Hepatocyte (in vitro differentiated cells): Measurements from ENCODE around the gene XYLT1. TPM values are rescaled to one million over a fixed set of nuclear protein-coding genes. Genes with fewer than 3 reads are reported as not detected.
A peak's percentile ranks its signal among the peaks of the same experiment; 100 is the strongest.

Source experiments
- DNase-seq: peaks from one replicate; pipeline ENCODE4 v3.0.0-alpha.2; 2016; ENCODE audit warnings: low spot score
- H2AFZ ChIP-seq: fragments of 200-600 bp; sonication (generic); 2 replicates; pipeline ENCODE4 v1.6.0; 2016; ENCODE audit warnings: antibody characterized with exemption, mild to moderate bottlenecking
- H3K27ac ChIP-seq: fragments of 200-600 bp; sonication (generic); 2 replicates; pipeline ENCODE4 v1.5.1; 2016; ENCODE audit warnings: mild to moderate bottlenecking
- H3K27me3 ChIP-seq: fragments of 200-600 bp; sonication (generic); 2 replicates; pipeline ENCODE4 v1.6.1; 2016
- H3K36me3 ChIP-seq: fragments of 200-600 bp; sonication (generic); replicated peaks from 2 replicates; pipeline ENCODE4 v1.5.1; 2016; ENCODE audit warnings: low read depth; ENCODE audit not compliant: insufficient read depth
- H3K4me1 ChIP-seq: fragments of 200-600 bp; sonication (generic); 2 replicates; pipeline ENCODE4 v1.5.1; 2016; ENCODE audit warnings: mild to moderate bottlenecking, moderate library complexity; ENCODE audit not compliant: insufficient read depth
- H3K4me2 ChIP-seq: fragments of 200-600 bp; sonication (generic); 2 replicates; pipeline ENCODE4 v1.6.0; 2016
- H3K4me3 ChIP-seq: fragments of 200-600 bp; sonication (generic); 2 replicates; pipeline ENCODE4 v1.5.1; 2016; ENCODE audit warnings: mild to moderate bottlenecking
- H3K79me2 ChIP-seq: fragments of 200-600 bp; sonication (generic); 2 replicates; pipeline ENCODE4 v1.6.0; 2017; ENCODE audit warnings: mild to moderate bottlenecking
- H3K9me2 ChIP-seq: fragments of 200-600 bp; sonication (generic); replicated peaks from 2 replicates; pipeline ENCODE4 v1.6.0; 2017; ENCODE audit warnings: mild to moderate bottlenecking; ENCODE audit not compliant: insufficient read depth
- H3K9me3 ChIP-seq: fragments of 200-600 bp; sonication (generic); 2 replicates; pipeline ENCODE4 v1.5.1; 2016; ENCODE audit warnings: low read depth, mild to moderate bottlenecking
- H4K20me1 ChIP-seq: fragments of 200-600 bp; sonication (generic); 2 replicates; pipeline ENCODE4 v1.6.0; 2016; ENCODE audit warnings: mild to moderate bottlenecking; ENCODE audit not compliant: insufficient read depth, poor library complexity, severe bottlenecking
- EZH2 ChIP-seq: fragments of 200-600 bp; sonication (generic); IDR thresholded peaks from 2 replicates; pipeline ENCODE4 v1.6.1; 2016; ENCODE audit warnings: antibody characterized with exemption, mild to moderate bottlenecking, borderline replicate concordance
- EZH2phosphoT487 ChIP-seq: fragments of 200-600 bp; sonication (generic); IDR thresholded peaks from one replicate; pipeline ENCODE4 v1.6.1; 2018; ENCODE audit warnings: antibody characterized with exemption, mild to moderate bottlenecking, low read depth, moderate library complexity; ENCODE audit not compliant: unreplicated experiment, severe bottlenecking
- WGBS: methylation state at CpG from one replicate; pipeline ENCODE4 v1.1.6; 2016; ENCODE audit warnings: low lambda C conversion rate; ENCODE audit errors: missing lambda C conversion rate; 5-methylcytosine and 5-hydroxymethylcytosine counted together
- polyA plus RNA-seq: library from polyadenylated mRNA; unstranded; fragments of >200 nt; fragmentation: Nextera tagmentation; extraction: Ambion mirVana; gene quantifications from 2 replicates; pipeline ENCODE4 v1.2.1, GENCODE V29; 2016
- total RNA-seq: library from RNA; depleted of rRNA; stranded (reverse); fragments of >200 nt; gene quantifications from 2 replicates; pipeline ENCODE4 v1.2.3, GENCODE V29; 2014
- TF ChIP-seq, protein P1 (sequence below): fragments of 200-600 bp; sonication (generic); IDR thresholded peaks from 2 replicates; pipeline ENCODE4 v1.5.1; 2016; ENCODE audit warnings: antibody characterized with exemption, mild to moderate bottlenecking; ENCODE audit not compliant: poor library complexity

The XYLT1 gene
- total and polyA plus RNA-seq, 2 experiments from 2014 or later = 6.9 to 13.7 TPM

- H3K36me3 ChIP-seq = no peaks in the 10 kb centered on the region
- peaks cover 6% of the 10 kb centered on the region for H4K20me1 ChIP-seq
- H3K79me2 ChIP-seq = peaks cover 7% of the 10 kb centered on the region
- no peak for DNase-seq
- no peaks in the 10 kb centered on the region for H3K4me1 ChIP-seq
- peak overlapping the region; percentile 22 for H3K4me2 ChIP-seq
- H3K27me3 ChIP-seq = no peaks in the 10 kb centered on the region
- no peak overlapping the region for H2AFZ ChIP-seq
- WGBS = 85% methylated on average over 12 of the region's 12 CpGs
- TF ChIP-seq EZH2phosphoT487 (no peak), EZH2 (no peak)
- TF ChIP-seq, protein P1, sequence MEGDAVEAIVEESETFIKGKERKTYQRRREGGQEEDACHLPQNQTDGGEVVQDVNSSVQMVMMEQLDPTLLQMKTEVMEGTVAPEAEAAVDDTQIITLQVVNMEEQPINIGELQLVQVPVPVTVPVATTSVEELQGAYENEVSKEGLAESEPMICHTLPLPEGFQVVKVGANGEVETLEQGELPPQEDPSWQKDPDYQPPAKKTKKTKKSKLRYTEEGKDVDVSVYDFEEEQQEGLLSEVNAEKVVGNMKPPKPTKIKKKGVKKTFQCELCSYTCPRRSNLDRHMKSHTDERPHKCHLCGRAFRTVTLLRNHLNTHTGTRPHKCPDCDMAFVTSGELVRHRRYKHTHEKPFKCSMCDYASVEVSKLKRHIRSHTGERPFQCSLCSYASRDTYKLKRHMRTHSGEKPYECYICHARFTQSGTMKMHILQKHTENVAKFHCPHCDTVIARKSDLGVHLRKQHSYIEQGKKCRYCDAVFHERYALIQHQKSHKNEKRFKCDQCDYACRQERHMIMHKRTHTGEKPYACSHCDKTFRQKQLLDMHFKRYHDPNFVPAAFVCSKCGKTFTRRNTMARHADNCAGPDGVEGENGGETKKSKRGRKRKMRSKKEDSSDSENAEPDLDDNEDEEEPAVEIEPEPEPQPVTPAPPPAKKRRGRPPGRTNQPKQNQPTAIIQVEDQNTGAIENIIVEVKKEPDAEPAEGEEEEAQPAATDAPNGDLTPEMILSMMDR = no peak
- H3K9me3 ChIP-seq = no peaks in the 10 kb centered on the region
- H3K9me2 ChIP-seq = no peaks in the 10 kb centered on the region
- no peak overlapping the region for H3K27ac ChIP-seq
- no peak overlapping the region for H3K4me3 ChIP-seq
Measured at GRCh38 chr16:17432901-17433576, 37.7 kb downstream of the XYLT1 start.

DNA sequence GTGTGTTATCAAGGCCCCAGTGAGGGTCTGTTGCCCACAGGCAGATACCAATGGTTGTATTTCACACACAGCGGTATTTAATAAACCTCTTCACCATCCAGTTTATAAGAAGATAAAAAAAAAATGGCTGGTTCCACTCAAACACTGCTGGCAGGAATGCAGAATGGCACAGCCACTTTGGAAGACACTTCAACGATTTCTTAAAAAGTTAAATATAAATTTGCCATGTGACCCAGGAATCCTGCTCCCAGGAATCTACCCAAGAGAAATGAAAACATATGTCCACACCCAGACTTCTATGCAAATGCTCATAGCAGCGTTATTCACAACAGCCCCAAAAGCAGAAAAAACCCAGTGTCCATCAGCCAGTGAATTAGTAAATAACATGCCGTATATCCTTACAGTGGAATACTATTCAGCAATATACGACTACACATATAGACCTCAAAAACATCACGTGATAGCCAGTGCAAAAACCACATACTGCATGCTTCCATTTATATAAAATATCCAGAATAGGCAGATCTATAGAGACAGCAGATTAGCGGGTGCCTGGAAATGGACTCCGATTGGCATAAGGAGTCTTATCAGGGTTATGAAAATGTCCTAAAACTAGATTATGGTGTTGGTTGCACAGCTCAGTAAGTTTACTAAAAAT, 38.7 kb downstream of the XYLT1 start:
- 92% methylated on average over 8 of the region's 8 CpGs for WGBS
- no peak overlapping the region for H2AFZ ChIP-seq
- no peak overlapping the region for H3K4me3 ChIP-seq
- peaks cover 7% of the 10 kb centered on the region for H3K79me2 ChIP-seq
- H3K9me2 ChIP-seq = no peaks in the 10 kb centered on the region
- no peak for DNase-seq
- no peak overlapping the region for H3K27ac ChIP-seq
- TF ChIP-seq EZH2phosphoT487 (no peak), EZH2 (no peak)
- TF ChIP-seq, protein P1 = no peak
- no peaks in the 10 kb centered on the region for H3K4me1 ChIP-seq
- no peaks in the 10 kb centered on the region for H4K20me1 ChIP-seq
- no peak overlapping the region for H3K4me2 ChIP-seq
- no peaks in the 10 kb centered on the region for H3K36me3 ChIP-seq
- H3K9me3 ChIP-seq = no peaks in the 10 kb centered on the region
- no peaks in the 10 kb centered on the region for H3K27me3 ChIP-seq

GRCh38 chr16:17431012-17431411, 39.7 kb downstream of the XYLT1 start:
- DNase-seq = no peak
- Histone ChIP-seq H3K4me2 (no peak overlapping the region), H3K9me2 (no peaks in the 10 kb centered on the region), H3K27ac (no peak overlapping the region), H3K27me3 (no peaks in the 10 kb centered on the region), H3K4me3 (no peak overlapping the region), H2AFZ (no peak overlapping the region), H3K36me3 (no peaks in the 10 kb centered on the region), H4K20me1 (no peaks in the 10 kb centered on the region), H3K9me3 (no peaks in the 10 kb centered on the region), H3K79me2 (peaks cover 7% of the 10 kb centered on the region), H3K4me1 (no peaks in the 10 kb centered on the region)
- TF ChIP-seq EZH2 (no peak), EZH2phosphoT487 (no peak)
- TF ChIP-seq, protein P1 = no peak
- WGBS = 75% methylated on average over 8 of the region's 8 CpGs
